Left ventricle myocardium inferior (tissue), 1 donor: ENCODE measurements around the gene ADAMTS9. TPM values are rescaled to one million over a fixed set of nuclear protein-coding genes. Genes with fewer than 3 reads are reported as not detected.
A peak's percentile ranks its signal among the peaks of the same experiment; 100 is the strongest.

Source experiments
- DNase-seq: peaks from one replicate; pipeline ENCODE4 v3.0.0-alpha.2; 2020
- H3K27ac ChIP-seq: fragments of 200-600 bp; replicated peaks from 2 replicates; pipeline ENCODE4 v1.8.0; 2021
- H3K27me3 ChIP-seq: fragments of 200-600 bp; 2 replicates; pipeline ENCODE4 v1.8.0; 2021; ENCODE audit warnings: low read depth
- H3K36me3 ChIP-seq: fragments of 200-600 bp; 2 replicates; pipeline ENCODE4 v1.8.0; 2021
- H3K4me1 ChIP-seq: fragments of 200-600 bp; 2 replicates; pipeline ENCODE4 v1.8.0; 2021
- H3K4me3 ChIP-seq: fragments of 200-600 bp; 2 replicates; pipeline ENCODE4 v1.8.0; 2021; ENCODE audit warnings: mild to moderate bottlenecking, moderate library complexity
- H3K9me3 ChIP-seq: fragments of 200-600 bp; replicated peaks from 2 replicates; pipeline ENCODE4 v1.8.0; 2021
- intact Hi-C: fragments of 100-400 bp; cut with micrococcal nuclease; formaldehyde crosslinking; loops from one replicate; pipeline ENCODE4 v1.11.0; 2022
- total RNA-seq: library from RNA; stranded (reverse); fragmentation: NEBNext Ultra II Directional; extraction: Animal tissue kit (Norgen Biotek cat#: 25700); gene quantifications from one replicate; pipeline ENCODE4 v1.2.1, GENCODE V29; 2021
- TF ChIP-seq, protein P1 (sequence below): fragments of 200-600 bp; IDR thresholded peaks from 2 replicates; pipeline ENCODE4 v1.8.0; 2021; ENCODE audit warnings: antibody characterized with exemption, mild to moderate bottlenecking, borderline replicate concordance
- donor health status: DM: no; HTN: yes; CAD: no; lungs with severe emphysema.

The ADAMTS9 gene
- total RNA-seq, 1 donor from 2014 or later, result 14.7 TPM

DNA sequence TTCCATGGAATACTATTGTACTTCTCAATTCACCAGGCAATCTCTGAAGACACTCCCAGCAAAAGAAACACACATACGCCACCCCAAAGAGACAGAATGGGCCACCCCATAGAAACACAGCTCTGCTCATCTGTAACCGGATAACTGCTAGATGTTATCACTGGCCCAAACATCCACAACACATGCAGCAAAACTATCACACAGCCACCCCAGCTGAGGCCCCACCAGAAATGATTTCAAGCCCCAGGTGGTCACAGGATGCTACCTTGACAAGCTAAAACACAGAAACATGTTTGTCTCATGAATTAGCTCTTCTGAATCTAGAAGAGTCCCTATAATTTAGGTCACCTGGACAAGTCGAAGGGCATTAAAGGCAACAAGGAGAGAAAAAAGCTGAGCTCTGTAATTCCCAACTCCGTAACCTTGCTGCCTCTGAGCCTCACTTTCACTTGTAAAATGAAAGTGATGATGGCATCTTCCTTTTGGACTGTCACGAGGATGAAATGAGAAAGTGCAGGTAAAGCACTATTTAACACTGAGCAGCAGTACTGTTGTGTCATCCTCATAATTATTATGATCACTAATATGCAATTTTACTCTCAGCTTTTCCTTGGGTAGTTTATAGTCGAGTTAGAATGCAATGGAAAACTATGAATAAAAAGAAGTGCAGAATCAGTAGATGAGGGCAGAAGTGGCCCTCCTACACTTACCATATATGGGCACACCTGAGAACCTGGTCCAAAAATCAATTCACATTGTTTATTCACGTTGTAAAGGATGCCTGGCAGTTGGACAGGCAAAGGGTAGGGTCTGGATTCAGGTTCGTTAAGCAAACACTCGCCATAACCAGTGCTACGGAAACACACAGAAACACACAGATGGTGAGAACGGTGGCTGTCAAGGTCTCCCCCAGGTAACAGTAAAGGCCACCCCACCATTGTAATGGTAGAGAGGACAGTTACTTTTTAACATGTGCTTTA, 38.6 kb downstream of the ADAMTS9 start:
- no peaks in the 10 kb centered on the region for H3K9me3 ChIP-seq
- TF ChIP-seq, protein P1, sequence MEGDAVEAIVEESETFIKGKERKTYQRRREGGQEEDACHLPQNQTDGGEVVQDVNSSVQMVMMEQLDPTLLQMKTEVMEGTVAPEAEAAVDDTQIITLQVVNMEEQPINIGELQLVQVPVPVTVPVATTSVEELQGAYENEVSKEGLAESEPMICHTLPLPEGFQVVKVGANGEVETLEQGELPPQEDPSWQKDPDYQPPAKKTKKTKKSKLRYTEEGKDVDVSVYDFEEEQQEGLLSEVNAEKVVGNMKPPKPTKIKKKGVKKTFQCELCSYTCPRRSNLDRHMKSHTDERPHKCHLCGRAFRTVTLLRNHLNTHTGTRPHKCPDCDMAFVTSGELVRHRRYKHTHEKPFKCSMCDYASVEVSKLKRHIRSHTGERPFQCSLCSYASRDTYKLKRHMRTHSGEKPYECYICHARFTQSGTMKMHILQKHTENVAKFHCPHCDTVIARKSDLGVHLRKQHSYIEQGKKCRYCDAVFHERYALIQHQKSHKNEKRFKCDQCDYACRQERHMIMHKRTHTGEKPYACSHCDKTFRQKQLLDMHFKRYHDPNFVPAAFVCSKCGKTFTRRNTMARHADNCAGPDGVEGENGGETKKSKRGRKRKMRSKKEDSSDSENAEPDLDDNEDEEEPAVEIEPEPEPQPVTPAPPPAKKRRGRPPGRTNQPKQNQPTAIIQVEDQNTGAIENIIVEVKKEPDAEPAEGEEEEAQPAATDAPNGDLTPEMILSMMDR, result no peak
- peaks cover 42% of the 10 kb centered on the region for H3K4me1 ChIP-seq
- no peaks in the 10 kb centered on the region for H3K27me3 ChIP-seq
- peaks cover 76% of the 10 kb centered on the region for H3K36me3 ChIP-seq
- H3K4me3 ChIP-seq, result no peak overlapping the region
- intact Hi-C loops, result no loop called here
- no peak for DNase-seq
- H3K27ac ChIP-seq, result peak overlapping the region; percentile 50

DNA sequence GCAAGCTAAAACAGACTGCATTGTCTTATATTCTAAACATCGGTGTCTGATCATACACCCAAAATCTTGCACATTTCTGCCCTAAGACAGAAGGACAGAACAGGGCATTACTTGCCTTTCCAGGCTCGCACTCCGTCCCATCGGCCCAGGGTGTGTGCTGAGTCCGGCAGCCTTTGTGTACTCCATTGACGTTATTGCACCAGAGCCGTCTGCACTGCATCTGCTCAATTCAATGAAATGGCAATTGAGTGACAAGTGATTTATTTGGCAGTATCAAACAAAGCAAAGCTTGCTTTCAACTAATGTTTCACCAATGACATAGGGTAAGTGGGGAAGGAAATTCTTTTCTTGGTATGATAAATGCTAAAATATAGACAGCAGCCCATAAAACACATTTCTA, 40.0 kb downstream of the ADAMTS9 start:
- Histone ChIP-seq H3K4me1 (peaks cover 40% of the 10 kb centered on the region), H3K36me3 (peaks cover 72% of the 10 kb centered on the region), H3K27me3 (no peaks in the 10 kb centered on the region), H3K4me3 (no peak overlapping the region), H3K27ac (no peak overlapping the region), H3K9me3 (no peaks in the 10 kb centered on the region)
- no peak for DNase-seq
- TF ChIP-seq, protein P1, result no peak
- intact Hi-C loops, result no loop called here

DNA sequence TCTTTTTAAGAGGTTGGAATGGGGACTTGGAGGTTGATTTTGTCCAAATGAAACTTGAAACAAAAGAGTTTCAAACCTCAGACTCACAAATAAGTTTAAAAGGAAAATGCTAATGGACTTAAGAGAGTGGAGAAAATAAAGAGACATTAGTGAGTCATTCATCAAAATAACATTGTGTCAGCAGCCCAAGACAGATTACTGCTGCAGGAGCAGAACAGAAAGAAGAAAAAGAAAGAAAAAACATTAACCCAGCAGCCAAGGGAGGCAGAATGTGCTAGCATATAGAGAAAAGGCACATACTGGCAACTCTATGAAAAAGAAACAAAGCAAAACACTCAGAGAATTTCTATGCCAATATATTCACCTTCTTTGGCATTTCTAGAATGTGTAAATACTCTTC, 42.6 kb downstream of the ADAMTS9 start:
- Histone ChIP-seq H3K9me3 (no peaks in the 10 kb centered on the region), H3K27ac (no peak overlapping the region), H3K4me1 (peaks cover 17% of the 10 kb centered on the region), H3K36me3 (peaks cover 74% of the 10 kb centered on the region), H3K4me3 (no peak overlapping the region), H3K27me3 (no peaks in the 10 kb centered on the region)
- no peak for DNase-seq
- TF ChIP-seq, protein P1, result no peak
- intact Hi-C loops, result no loop called here

DNA sequence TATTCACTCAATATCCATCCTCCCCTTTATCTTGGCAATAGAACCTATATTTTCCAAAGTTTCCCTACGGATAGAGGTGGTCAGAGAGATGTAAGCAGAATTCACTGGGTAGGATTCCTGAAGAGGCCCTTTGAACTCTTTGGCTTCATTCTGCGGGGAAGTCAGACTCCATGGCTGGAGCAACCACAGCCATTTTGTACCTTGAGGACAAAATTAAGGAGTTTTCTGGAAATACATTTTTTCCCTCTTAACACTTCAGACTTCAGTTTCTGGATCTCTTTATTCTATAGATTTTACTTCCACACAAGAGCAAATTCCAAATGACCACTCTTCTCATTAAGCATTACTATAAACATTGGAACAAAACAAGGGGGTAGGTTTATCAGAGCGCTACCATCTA, 43.3 kb downstream of the ADAMTS9 start:
- Histone ChIP-seq H3K4me3 (no peak overlapping the region), H3K27me3 (no peaks in the 10 kb centered on the region), H3K9me3 (no peaks in the 10 kb centered on the region), H3K4me1 (peaks cover 10% of the 10 kb centered on the region), H3K36me3 (peaks cover 67% of the 10 kb centered on the region), H3K27ac (no peak overlapping the region)
- intact Hi-C loops, result no loop called here
- no peak for DNase-seq
- TF ChIP-seq, protein P1, result no peak

DNA sequence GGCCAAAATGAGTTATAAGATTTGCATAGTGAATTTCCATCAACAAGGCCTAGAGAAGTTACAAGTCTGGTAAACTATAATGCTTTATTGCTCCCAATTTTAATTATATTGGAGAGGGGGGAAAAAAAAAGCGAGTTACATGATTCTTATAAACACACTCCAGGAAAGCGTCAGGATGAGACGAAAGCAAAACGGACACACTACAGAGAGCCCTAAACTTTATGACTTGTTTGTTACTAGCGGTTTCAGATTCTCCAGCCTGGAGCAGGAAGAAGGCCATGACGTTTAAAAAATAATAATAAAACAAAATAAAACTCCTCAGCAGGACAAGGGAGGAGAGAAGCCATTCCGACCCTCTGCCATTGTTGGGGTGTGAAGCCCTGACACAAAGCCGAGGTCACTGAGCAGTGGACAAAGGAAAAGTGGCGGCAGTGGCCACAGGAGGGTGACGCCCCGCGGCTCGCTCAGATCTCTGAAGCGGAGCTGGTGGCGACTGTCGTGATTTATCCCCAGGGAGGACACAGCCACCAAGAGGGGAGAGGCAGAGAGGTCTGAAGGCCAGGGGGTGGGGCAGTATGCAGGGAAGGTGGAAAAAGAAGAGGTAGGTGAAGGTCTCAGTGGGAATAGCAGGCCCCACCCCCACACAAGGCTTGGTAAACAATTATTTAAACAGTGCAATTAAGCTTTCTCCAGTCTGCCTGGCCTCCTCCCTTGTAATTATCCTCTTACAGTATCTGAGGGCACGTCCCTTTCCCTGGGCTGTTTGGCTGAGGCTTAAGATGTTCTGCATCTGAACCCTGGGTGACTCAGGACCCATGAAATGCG, 45.3 kb downstream of the ADAMTS9 start:
- Histone ChIP-seq H3K27me3 (no peaks in the 10 kb centered on the region), H3K9me3 (no peaks in the 10 kb centered on the region), H3K27ac (peak overlapping the region; percentile 23), H3K4me1 (peaks cover 3% of the 10 kb centered on the region), H3K4me3 (no peak overlapping the region), H3K36me3 (peaks cover 53% of the 10 kb centered on the region)
- DNase-seq, result no peak
- TF ChIP-seq, protein P1, result no peak
- intact Hi-C loops, result no loop called here
